ENCODE data around the gene UNC13D. TPM values are rescaled to one million over a fixed set of nuclear protein-coding genes. Genes with fewer than 3 reads are reported as not detected.

The UNC13D gene
- total and polyA plus RNA-seq, 9 of the 15 experiments (the other 6 are each of a cell fraction or from before 2014, with no cell fraction given) = 0.86 to 244 (median 69.2) TPM

- TF ChIP-seq ZNF318 (IDR thresholded peaks at IDR 0.05; ENCODE audit: borderline replicate concordance in 1 of 2, low read depth in 1 of 2) (no peak), HDAC1 (IDR thresholded peaks at IDR 0.05) (peak in 1 of 2 experiments; percentile 29; a peak in 1 of 4 replicates), MGA (IDR thresholded peaks at IDR 0.05) (no peak), SRSF3 (IDR thresholded peaks at IDR 0.05; ENCODE audit: insufficient read depth, low read length) (no peak)
These were observed at the start of gene UNC13D (continued) for GRCh38 chr17:75843577-75844529.
